SJCRH30 (cell line): ENCODE results near the gene CALN1. TPM values are rescaled to one million over a fixed set of nuclear protein-coding genes. Genes with fewer than 3 reads are reported as not detected.

ENCODE experiments used
- DNase-seq, 2 experiments: peaks; one replicate each; pipeline ENCODE4 v3.0.0-alpha.2; 2015 to 2020
- H3K27ac ChIP-seq: fragments of 250-450 bp; sonication (Bioruptor Pico); 2 replicates; pipeline ENCODE4 v1.5.1; 2020; ENCODE audit warnings: mild to moderate bottlenecking, moderate library complexity
- H3K27me3 ChIP-seq: fragments of 250-450 bp; sonication (Bioruptor Pico); 2 replicates; pipeline ENCODE4 v1.5.1; 2020; ENCODE audit warnings: mild to moderate bottlenecking, moderate library complexity
- H3K36me3 ChIP-seq: fragments of 250-450 bp; sonication (Bioruptor Pico); 2 replicates; pipeline ENCODE4 v1.5.1; 2020; ENCODE audit warnings: mild to moderate bottlenecking, moderate library complexity
- H3K4me1 ChIP-seq: fragments of 250-450 bp; sonication (Bioruptor Pico); 2 replicates; pipeline ENCODE4 v1.5.1; 2020; ENCODE audit warnings: mild to moderate bottlenecking, moderate library complexity
- H3K4me3 ChIP-seq: fragments of 250-450 bp; sonication (Bioruptor Pico); 2 replicates; pipeline ENCODE4 v1.5.1; 2020; ENCODE audit warnings: mild to moderate bottlenecking, moderate library complexity
- H3K9me3 ChIP-seq: fragments of 250-450 bp; sonication (Bioruptor Pico); replicated peaks from 2 replicates; pipeline ENCODE4 v1.5.1; 2020; ENCODE audit warnings: mild to moderate bottlenecking, moderate library complexity
- total RNA-seq: library from RNA; depleted of rRNA; stranded (reverse); fragments of >200 nt; shearing (Covaris generic); gene quantifications from 2 replicates; pipeline ENCODE4 v1.2.3, GENCODE V29; 2014

CALN1 gene
- total RNA-seq, 1 experiment from 2014 or later = 0.02 TPM

GRCh38 chr7:72325561-72325960 is 86.6 kb downstream of the CALN1 start:
- no peak for DNase-seq
- no peaks in the 10 kb centered on the region for H3K36me3 ChIP-seq
- H3K4me3 ChIP-seq = no peak overlapping the region
- no peaks in the 10 kb centered on the region for H3K4me1 ChIP-seq
- H3K27ac ChIP-seq = no peak overlapping the region
- no peaks in the 10 kb centered on the region for H3K9me3 ChIP-seq
- H3K27me3 ChIP-seq = no peaks in the 10 kb centered on the region; the same call in 1 of the 2 replicates

GRCh38 chr7:72321637-72322036 is 90.5 kb downstream of the CALN1 start:
- Histone ChIP-seq H3K4me1 (no peaks in the 10 kb centered on the region), H3K4me3 (no peak overlapping the region), H3K27me3 (no peaks in the 10 kb centered on the region), H3K9me3 (no peaks in the 10 kb centered on the region), H3K36me3 (no peaks in the 10 kb centered on the region), H3K27ac (no peak overlapping the region)
- peak in 1 of 2 experiments; percentile 20 for DNase-seq

GRCh38 chr7:72321081-72321480 is 91.1 kb downstream of the CALN1 start:
- Histone ChIP-seq H3K36me3 (no peaks in the 10 kb centered on the region), H3K27ac (no peak overlapping the region), H3K4me1 (no peaks in the 10 kb centered on the region), H3K27me3 (no peaks in the 10 kb centered on the region), H3K9me3 (no peaks in the 10 kb centered on the region), H3K4me3 (no peak overlapping the region)
- peak in 1 of 2 experiments; percentile 39 for DNase-seq

GRCh38 chr7:72317341-72317740 is 94.8 kb downstream of the CALN1 start:
- no peak overlapping the region for H3K4me3 ChIP-seq
- no peaks in the 10 kb centered on the region for H3K4me1 ChIP-seq
- H3K9me3 ChIP-seq = no peaks in the 10 kb centered on the region
- no peaks in the 10 kb centered on the region for H3K36me3 ChIP-seq
- no peaks in the 10 kb centered on the region for H3K27me3 ChIP-seq
- peak in 1 of 2 experiments; percentile 35 for DNase-seq
- H3K27ac ChIP-seq = no peak overlapping the region

GRCh38 chr7:72316148-72316547 is 96.0 kb downstream of the CALN1 start:
- H3K36me3 ChIP-seq = no peaks in the 10 kb centered on the region
- no peaks in the 10 kb centered on the region for H3K27me3 ChIP-seq
- no peaks in the 10 kb centered on the region for H3K4me1 ChIP-seq
- H3K9me3 ChIP-seq = no peaks in the 10 kb centered on the region
- no peak overlapping the region for H3K4me3 ChIP-seq
- DNase-seq = peak in 1 of 2 experiments; percentile 8
- no peak overlapping the region for H3K27ac ChIP-seq

- DNase-seq = no peak
- H3K27ac ChIP-seq = no peak overlapping the region
- no peaks in the 10 kb centered on the region for H3K27me3 ChIP-seq
- no peaks in the 10 kb centered on the region for H3K9me3 ChIP-seq
- H3K4me1 ChIP-seq = no peaks in the 10 kb centered on the region
- no peaks in the 10 kb centered on the region for H3K36me3 ChIP-seq
- H3K4me3 ChIP-seq = no peak overlapping the region
These were observed 98.2 kb downstream of the CALN1 start for GRCh38 chr7:72313906-72314305.

GRCh38 chr7:72310301-72310700 is 101.8 kb downstream of the CALN1 start:
- no peak for DNase-seq
- H3K4me1 ChIP-seq = no peaks in the 10 kb centered on the region
- H3K27ac ChIP-seq = no peak overlapping the region
- H3K36me3 ChIP-seq = no peaks in the 10 kb centered on the region
- H3K27me3 ChIP-seq = 0 out of 2 replicates have a peak, but pooled peaks cover 7% of the 10 kb centered on the region
- H3K4me3 ChIP-seq = no peak overlapping the region
- H3K9me3 ChIP-seq = no peaks in the 10 kb centered on the region

- Histone ChIP-seq H3K36me3 (no peaks in the 10 kb centered on the region), H3K9me3 (no peaks in the 10 kb centered on the region), H3K4me3 (no peak overlapping the region), H3K27me3 (0 out of 2 replicates have a peak, but pooled peaks cover 9% of the 10 kb centered on the region), H3K27ac (no peak overlapping the region), H3K4me1 (no peaks in the 10 kb centered on the region)
- DNase-seq = no peak
These were observed 102.7 kb downstream of the CALN1 start for GRCh38 chr7:72309476-72309875.

GRCh38 chr7:72308986-72309385 is 103.2 kb downstream of the CALN1 start:
- no peak overlapping the region for H3K4me3 ChIP-seq
- H3K27ac ChIP-seq = no peak overlapping the region
- H3K36me3 ChIP-seq = no peaks in the 10 kb centered on the region
- DNase-seq = no peak
- H3K27me3 ChIP-seq = 0 out of 2 replicates have a peak, but pooled peaks cover 9% of the 10 kb centered on the region
- H3K4me1 ChIP-seq = no peaks in the 10 kb centered on the region
- H3K9me3 ChIP-seq = no peaks in the 10 kb centered on the region

- DNase-seq = no peak
- Histone ChIP-seq H3K27me3 (0 out of 2 replicates have a peak, but pooled peaks cover 9% of the 10 kb centered on the region), H3K36me3 (no peaks in the 10 kb centered on the region), H3K4me1 (no peaks in the 10 kb centered on the region), H3K9me3 (no peaks in the 10 kb centered on the region), H3K4me3 (no peak overlapping the region), H3K27ac (no peak overlapping the region)
These were observed 104.6 kb downstream of the CALN1 start for GRCh38 chr7:72307566-72307965.

- no peak overlapping the region for H3K27ac ChIP-seq
- no peak overlapping the region for H3K4me3 ChIP-seq
- no peaks in the 10 kb centered on the region for H3K9me3 ChIP-seq
- no peak for DNase-seq
- H3K27me3 ChIP-seq = no peaks in the 10 kb centered on the region
- no peaks in the 10 kb centered on the region for H3K4me1 ChIP-seq
- no peaks in the 10 kb centered on the region for H3K36me3 ChIP-seq
These were observed 113.2 kb downstream of the CALN1 start for GRCh38 chr7:72298912-72299311.

GRCh38 chr7:72298091-72298490 is 114.0 kb downstream of the CALN1 start:
- Histone ChIP-seq H3K4me3 (no peak overlapping the region), H3K36me3 (no peaks in the 10 kb centered on the region), H3K4me1 (no peaks in the 10 kb centered on the region), H3K27me3 (no peaks in the 10 kb centered on the region), H3K9me3 (no peaks in the 10 kb centered on the region), H3K27ac (no peak overlapping the region)
- no peak for DNase-seq

GRCh38 chr7:72297636-72298035 is 114.5 kb downstream of the CALN1 start:
- Histone ChIP-seq H3K9me3 (no peaks in the 10 kb centered on the region), H3K27ac (no peak overlapping the region), H3K4me1 (no peaks in the 10 kb centered on the region), H3K27me3 (no peaks in the 10 kb centered on the region), H3K4me3 (no peak overlapping the region), H3K36me3 (no peaks in the 10 kb centered on the region)
- DNase-seq = no peak

- Histone ChIP-seq H3K9me3 (no peaks in the 10 kb centered on the region), H3K4me3 (no peak overlapping the region), H3K36me3 (no peaks in the 10 kb centered on the region), H3K27ac (no peak overlapping the region), H3K4me1 (no peaks in the 10 kb centered on the region), H3K27me3 (no peaks in the 10 kb centered on the region)
- no peak for DNase-seq
These were observed 119.3 kb downstream of the CALN1 start for GRCh38 chr7:72292794-72293193.

- Histone ChIP-seq H3K4me3 (no peak overlapping the region), H3K27ac (no peak overlapping the region), H3K9me3 (no peaks in the 10 kb centered on the region), H3K27me3 (no peaks in the 10 kb centered on the region), H3K4me1 (no peaks in the 10 kb centered on the region), H3K36me3 (no peaks in the 10 kb centered on the region)
- no peak for DNase-seq
These were observed 120.0 kb downstream of the CALN1 start for GRCh38 chr7:72292118-72292517.

GRCh38 chr7:72286519-72286918 is 125.6 kb downstream of the CALN1 start:
- Histone ChIP-seq H3K27ac (no peak overlapping the region), H3K9me3 (no peaks in the 10 kb centered on the region), H3K36me3 (no peaks in the 10 kb centered on the region), H3K4me3 (no peak overlapping the region), H3K27me3 (no peaks in the 10 kb centered on the region), H3K4me1 (no peaks in the 10 kb centered on the region)
- DNase-seq = no peak
